COLO668 (cell line): ENCODE results near the gene STK16.

ENCODE experiments used
- DNase-seq: peaks from one replicate; lab custom pipeline; 2025; ENCODE audit not compliant: unreplicated experiment; lab: John Stamatoyannopoulos, UW

The STK16 gene

GRCh38 chr2:219268294-219268693 lies 23.0 kb downstream of the STK16 start:
- DNase-seq: no peak

- peak; percentile 65 for DNase-seq
Measured at GRCh38 chr2:219269362-219270054, 24.2 kb downstream of the STK16 start.

- no peak for DNase-seq
Measured at GRCh38 chr2:219270055-219270372, 24.7 kb downstream of the STK16 start.

- DNase-seq: no peak
Measured at GRCh38 chr2:219271021-219271420, 25.7 kb downstream of the STK16 start.

GRCh38 chr2:219272356-219272755 lies 27.1 kb downstream of the STK16 start:
- no peak for DNase-seq

GRCh38 chr2:219272995-219273394 lies 27.7 kb downstream of the STK16 start:
- DNase-seq: no peak

GRCh38 chr2:219273937-219274336 lies 28.7 kb downstream of the STK16 start:
- no peak for DNase-seq

DNA sequence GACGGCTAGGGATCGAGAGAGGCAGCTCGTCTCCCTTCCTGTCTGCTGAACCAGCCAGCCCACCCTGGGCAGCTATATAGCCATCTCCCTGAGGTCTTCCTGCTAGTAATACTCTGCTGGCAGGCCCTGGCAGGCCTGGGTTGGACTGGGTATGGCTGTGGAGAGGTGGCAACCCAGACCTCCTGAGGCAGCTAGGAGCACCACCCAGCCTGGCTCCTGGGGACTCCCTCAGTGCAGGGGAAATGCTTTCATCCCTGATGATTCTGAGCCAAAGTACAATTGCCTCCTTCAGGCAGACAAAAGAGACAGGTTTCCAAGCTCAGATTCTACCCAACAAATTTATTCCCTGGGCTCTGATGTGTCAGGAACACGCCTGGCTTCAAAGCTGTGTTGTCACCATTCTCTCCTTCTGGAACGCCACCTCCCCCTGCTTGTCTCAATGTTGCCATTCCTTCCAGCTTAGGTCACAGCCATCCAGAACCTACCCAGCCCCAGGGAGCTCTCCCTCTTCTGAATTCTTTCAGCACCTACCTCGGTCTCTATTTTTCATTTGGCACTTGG lies 29.2 kb downstream of the STK16 start:
- no peak for DNase-seq

DNA sequence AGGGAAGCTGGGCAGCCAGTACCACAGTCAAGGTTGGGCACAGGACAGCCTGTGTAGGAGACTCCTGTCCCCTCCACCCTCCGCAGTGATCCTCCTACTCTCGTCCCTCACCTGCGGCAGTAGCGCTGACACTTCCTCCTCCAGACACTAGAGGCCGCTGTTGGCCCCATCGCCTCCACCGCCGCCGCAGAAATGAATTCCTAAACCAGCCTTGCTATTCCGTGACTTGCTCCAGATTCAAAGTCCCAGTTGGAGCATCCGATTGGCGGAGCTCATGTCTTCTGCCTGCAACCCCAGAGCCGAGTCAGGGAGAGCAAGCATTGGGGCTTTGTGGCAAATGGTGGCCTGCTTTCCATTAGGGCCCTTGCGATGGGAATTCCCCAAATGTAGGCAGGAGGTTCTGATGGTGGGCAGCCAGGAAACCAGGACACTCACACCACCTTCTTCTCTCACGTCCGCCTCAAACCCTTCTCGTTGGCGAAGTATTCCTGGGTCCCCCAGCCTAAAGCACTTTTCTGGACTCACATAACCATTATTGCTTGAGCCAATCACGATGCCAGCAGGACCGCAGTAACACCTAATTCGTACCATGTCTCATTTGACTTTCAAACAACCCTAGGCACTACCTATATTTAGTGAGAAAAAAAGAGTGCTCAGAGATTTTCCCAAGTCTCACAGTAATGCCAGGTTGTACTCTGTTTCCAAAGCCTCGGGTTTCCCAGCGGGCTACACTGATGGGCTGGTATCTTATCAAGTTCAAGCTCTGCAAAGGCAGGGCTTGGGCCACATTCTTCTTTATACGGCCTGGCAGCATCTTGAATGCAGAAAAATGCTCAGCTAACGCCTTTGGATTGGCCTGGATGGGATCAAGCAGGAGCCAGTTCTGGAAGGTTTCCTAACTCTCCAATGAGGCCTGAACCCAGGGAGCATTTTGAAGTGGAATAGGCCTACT lies 32.7 kb downstream of the STK16 start:
- peak; percentile 73 for DNase-seq

DNA sequence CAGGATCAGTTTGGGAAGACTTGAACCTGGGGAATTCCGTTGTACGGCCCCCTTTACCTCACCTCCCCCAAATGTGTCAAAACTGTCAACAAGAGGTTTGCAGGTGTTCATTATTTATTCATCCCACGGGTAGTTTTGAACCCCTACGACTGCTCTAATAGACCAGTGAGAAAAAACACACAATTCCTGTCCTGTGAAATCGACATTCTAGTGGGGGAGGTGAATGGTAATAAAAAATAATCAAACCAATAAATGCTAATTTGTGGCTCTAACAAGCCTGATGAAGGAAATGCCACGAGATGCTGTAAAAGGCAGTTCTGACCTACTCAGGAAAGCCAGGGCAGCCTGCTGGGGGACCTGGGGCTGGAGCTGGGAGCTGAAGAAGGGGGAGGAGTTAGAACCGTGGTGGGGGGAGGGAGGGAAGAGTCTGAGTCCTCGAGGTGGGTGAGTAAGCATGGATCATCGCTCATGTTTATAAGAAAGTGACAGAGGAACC lies 33.4 kb downstream of the STK16 start:
- DNase-seq: no peak

DNA sequence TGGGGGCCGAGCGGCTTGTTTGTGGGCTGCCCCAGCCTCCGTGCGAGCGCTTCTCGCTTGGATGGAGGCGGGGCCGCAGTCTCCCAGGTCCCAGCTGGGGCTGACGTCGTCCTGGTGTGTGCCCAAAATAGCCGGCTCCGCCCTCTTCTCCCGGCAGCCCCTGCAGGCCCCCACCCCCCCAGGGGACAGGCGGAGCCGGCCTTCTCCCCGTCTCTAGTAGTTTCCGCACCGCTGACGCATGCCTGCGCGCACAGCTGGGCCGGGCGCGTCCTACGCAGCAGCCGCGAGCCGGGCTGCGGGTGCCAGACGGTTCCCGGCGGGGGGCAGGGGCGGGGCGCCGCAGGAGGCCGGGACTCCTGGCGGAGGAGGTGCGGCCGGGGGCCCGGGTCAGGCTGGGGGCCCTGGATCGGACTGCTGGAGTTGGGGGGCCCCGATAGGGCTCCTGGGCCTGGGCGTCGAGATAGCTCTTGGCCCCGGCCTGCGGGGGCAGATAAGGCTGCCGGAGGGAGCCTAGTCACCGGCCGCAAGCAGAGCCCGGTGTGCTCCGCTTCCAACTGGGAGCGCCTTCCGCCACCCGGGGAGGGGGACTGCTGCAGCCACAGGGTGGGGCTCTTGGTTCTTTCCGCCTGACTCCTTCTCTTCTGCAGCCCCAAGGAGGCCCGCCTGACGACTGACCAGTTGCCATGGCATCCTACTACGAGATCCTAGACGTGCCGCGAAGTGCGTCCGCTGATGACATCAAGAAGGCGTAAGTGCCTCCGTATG lies 34.1 kb downstream of the STK16 start, which contains the start of gene DNAJB2:
Gene DNAJB2, plus strand, starts transcription at position 216 of the 765 bp plus-strand sequence. Its CDS starts 468 bp downstream, at position 684.
- DNase-seq: peak; percentile 99

DNA sequence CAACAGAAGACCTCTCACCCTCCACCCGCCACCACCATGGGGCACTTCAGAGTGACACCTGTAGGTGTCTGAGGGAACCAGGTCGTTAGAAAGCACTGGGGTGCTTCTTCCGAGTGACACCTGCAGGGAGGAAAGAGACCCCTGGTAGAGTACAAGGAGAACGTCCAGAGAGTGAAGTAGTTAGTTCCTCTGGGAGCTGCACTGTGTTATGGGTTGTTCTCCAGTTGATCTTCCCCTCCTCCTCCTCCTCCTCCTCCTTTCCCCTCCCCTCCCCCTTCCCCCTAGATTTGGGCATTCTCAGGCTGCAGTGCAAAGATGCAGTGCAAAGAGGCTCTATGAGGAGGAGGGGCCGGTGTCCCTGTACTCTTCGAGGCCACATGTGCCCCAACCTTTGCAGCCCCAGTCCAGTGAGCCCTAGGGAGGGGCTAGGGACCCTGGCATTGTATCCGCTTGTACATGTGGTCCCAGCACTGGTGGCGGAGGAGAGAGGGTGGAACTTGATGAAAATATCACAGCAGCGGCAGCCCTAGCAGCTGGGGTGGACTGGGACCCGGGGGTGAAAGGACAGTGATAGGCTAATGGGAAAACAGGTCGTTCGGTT lies 34.7 kb downstream of the STK16 start:
- no peak for DNase-seq

DNA sequence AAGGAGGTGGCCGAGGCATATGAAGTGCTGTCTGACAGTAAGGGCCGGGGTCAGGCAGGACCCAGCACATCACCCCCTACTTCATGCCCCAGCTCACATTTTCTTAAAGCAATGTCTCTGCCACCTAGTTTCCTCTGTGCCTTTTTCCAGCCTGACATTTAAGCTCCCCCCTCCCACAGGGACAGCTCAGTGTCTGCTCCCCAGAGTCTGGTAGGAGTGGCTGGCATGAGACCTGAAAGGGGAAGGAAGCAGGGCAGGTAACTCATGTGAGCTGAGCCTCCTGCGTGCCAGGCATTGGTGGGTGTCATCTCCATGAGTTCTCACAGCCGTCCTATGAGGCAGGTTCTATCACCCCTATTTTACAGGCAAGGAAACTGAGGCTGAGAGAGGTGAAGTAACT lies 35.4 kb downstream of the STK16 start:
- DNase-seq: no peak

DNA sequence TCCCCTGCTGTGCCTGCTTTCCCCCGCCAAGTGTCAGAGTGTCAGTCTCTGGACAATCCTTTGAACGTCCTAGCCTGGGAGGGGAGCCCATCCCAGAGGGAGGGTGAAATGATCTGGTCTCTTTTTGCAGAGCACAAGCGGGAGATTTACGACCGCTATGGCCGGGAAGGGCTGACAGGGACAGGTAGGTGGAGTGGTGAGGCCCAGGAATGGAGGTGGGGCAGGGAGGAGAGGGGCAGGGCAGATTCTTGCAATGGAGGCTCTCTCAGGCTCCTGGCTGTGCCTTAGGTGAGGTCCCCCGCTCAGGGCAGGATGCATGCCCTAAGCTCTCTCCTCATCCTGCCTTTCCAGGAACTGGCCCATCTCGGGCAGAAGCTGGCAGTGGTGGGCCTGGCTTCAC lies 36.3 kb downstream of the STK16 start:
- no peak for DNase-seq

DNA sequence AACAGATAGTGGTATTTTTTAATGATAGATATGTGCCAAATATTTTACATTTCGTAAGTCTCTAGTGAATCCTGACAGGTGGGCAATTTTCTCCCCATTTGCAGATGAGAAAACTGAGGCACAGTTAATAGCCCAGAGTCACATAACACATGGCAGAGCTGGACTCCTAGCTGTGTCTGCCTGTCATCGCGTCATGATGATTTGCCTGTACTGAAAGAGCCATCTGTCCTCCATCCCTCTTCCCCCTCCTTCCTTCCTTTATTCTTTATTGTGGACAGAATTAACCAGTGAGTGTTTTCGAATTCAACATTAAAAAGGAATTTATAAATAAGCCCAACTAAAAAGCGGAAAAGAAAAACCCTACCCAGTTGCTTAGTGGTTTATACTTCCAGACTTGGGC lies 37.1 kb downstream of the STK16 start:
- DNase-seq: no peak

GRCh38 chr2:219282943-219283581 lies 37.8 kb downstream of the STK16 start:
- DNase-seq: no peak

DNA sequence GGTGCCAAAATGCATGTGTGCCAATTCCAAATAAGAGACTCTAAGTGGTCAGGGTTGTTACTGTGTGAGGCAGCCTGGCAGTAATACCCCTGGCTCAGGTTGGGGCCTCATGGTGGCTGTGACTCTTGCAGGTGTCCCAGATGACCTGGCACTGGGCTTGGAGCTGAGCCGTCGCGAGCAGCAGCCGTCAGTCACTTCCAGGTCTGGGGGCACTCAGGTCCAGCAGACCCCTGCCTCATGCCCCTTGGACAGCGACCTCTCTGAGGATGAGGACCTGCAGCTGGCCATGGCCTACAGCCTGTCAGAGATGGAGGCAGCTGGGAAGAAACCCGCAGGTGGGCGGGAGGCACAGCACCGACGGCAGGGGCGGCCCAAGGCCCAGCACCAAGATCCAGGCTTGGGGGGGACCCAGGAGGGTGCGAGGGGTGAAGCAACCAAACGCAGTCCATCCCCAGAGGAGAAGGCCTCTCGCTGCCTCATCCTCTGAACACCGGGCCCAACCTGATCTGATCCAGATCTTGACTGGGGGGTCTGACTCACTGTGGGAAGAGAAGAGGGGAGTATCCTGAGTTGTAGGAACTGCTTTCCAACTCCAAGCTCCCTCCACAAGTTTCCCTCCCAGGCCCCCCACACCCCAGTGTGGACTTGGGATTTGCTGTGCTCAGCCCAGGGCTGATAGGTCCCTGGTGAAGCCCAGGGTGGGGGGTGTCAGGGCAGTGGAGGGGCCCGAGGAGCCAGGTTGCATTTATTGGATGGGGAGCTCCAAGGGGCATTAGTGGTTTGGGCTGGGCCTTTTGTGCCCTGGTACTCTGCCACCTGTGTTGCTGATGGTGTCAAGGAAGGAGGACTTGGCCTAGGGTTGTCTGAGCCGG lies 39.5 kb downstream of the STK16 start:
- DNase-seq: no peak

DNA sequence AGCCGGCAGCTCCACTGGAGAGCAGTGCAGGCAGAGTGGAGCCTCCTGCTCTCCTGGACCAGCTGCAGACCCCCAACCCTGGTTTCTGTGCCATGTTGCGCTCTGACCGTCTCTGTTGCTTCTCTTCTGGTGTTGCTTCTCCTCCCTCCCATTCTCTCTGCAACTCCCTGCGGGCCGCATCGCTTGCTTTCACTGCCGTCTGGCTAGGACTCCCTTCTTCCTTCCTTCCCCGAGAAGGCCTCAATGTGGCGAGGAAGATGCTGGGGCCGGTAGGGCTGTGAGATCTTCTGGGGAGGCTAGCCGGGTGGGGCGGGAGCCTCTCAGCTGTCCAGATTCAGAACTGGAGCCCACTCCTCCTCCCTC lies 40.1 kb downstream of the STK16 start:
- DNase-seq: no peak

DNA sequence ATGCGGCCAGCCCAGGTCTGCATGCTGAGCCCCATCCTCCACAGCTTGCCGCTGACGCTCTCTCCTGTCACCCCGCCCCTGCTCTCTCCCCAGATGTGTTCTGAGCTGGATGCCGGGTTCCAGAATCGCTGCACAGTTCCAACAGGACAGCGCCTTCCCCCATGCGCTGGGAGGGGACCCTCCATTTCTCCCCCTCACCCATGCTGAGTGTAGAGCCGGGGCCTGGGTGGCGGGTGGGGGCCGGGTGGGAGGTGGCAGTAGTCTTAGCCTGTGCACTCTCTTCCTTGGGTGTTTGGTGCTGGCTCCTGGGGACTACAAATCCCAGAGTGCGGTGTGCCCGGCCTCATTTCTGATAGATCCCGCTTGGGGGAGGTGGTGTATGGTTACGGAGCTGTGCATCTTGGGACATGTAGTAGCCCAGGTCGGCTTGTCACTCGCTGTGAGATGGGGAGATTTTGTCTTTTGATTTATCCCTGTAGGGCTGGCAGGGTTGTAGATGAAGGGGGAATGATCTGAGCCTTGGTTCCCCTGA lies 40.7 kb downstream of the STK16 start:
- no peak for DNase-seq
